BE2C (cell line): Measurements from ENCODE around the gene PCDHA10.

Source experiments
- DNase-seq: peaks from one replicate; pipeline ENCODE4 v3.0.0-alpha.2; 2020
- H3K27me3 ChIP-seq: fragments of 250-450 bp; sonication (Bioruptor Pico); 2 replicates; pipeline ENCODE4 v1.5.1; 2020; ENCODE audit warnings: mild to moderate bottlenecking
- H3K36me3 ChIP-seq: fragments of 250-450 bp; sonication (Bioruptor Pico); 2 replicates; pipeline ENCODE4 v1.5.1; 2020; ENCODE audit warnings: mild to moderate bottlenecking
- H3K4me1 ChIP-seq: fragments of 250-450 bp; sonication (Bioruptor Pico); 2 replicates; pipeline ENCODE4 v1.5.1; 2020
- H3K4me3 ChIP-seq: 2 replicates; pipeline ENCODE4 v1.5.1; 2011; ENCODE audit warnings: low read depth, low read length
- H3K9me3 ChIP-seq: fragments of 250-450 bp; sonication (Bioruptor Pico); 2 replicates; pipeline ENCODE4 v1.5.1; 2020
- CTCF ChIP-seq: IDR thresholded peaks from 2 replicates; pipeline ENCODE4 v1.5.1; 2012; ENCODE audit warnings: mild to moderate bottlenecking, low read depth, low read length

PCDHA10 gene

GRCh38 chr5:140883373-140883772 is 27.7 kb downstream of the PCDHA10 start:
- Histone ChIP-seq H3K4me3 (no peak overlapping the region), H3K9me3 (no peaks in the 10 kb centered on the region), H3K27me3 (no peaks in the 10 kb centered on the region), H3K36me3 (no peaks in the 10 kb centered on the region), H3K4me1 (no peaks in the 10 kb centered on the region)
- no peak for DNase-seq
- no peak for TF ChIP-seq CTCF

- TF ChIP-seq CTCF = no peak
- Histone ChIP-seq H3K4me3 (no peak overlapping the region), H3K4me1 (no peaks in the 10 kb centered on the region), H3K36me3 (no peaks in the 10 kb centered on the region), H3K27me3 (no peaks in the 10 kb centered on the region), H3K9me3 (no peaks in the 10 kb centered on the region)
- DNase-seq = no peak
Measured at GRCh38 chr5:140883927-140884697, 28.4 kb downstream of the PCDHA10 start.

- no peaks in the 10 kb centered on the region for H3K27me3 ChIP-seq
- H3K36me3 ChIP-seq = no peaks in the 10 kb centered on the region
- TF ChIP-seq CTCF = no peak
- no peaks in the 10 kb centered on the region for H3K4me1 ChIP-seq
- H3K4me3 ChIP-seq = no peak overlapping the region
- no peak for DNase-seq
- no peaks in the 10 kb centered on the region; the same call in 1 of the 2 replicates for H3K9me3 ChIP-seq
Measured at GRCh38 chr5:140916325-140916724, 60.6 kb downstream of the PCDHA10 start.
